Measurements from ENCODE around the gene TNS3.

TNS3 gene

GRCh38 chr7:47584536-47584895 lies 2.6 kb upstream of the TNS3 start:
- no peak overlapping the region for H4K91ac ChIP-seq (ENCODE audit: low read length)
- peaks cover 3% of the 10 kb centered on the region for H3K79me1 ChIP-seq (replicated peaks; ENCODE audit: low read length, poor library complexity, severe bottlenecking)
- H3K4ac ChIP-seq (ENCODE audit: low read depth in 1 of 2, low read length in 2 of 2), result no peak overlapping the region
- no peak for DNase-seq
- peaks cover 24% of the 10 kb centered on the region for H3K4me1 ChIP-seq (ENCODE audit: control insufficient read depth, insufficient read depth, low read depth, low read length)
- H3K18ac ChIP-seq (ENCODE audit: low read depth in 1 of 2, low read length in 2 of 2), result no peak overlapping the region
- no peak overlapping the region for H2BK15ac ChIP-seq (ENCODE audit: low read depth, poor library complexity, severe bottlenecking)
- H2BK12ac ChIP-seq (ENCODE audit: low read length in 2 of 2), result no peak overlapping the region
- peaks cover 6% of the 10 kb centered on the region for H3K9me3 ChIP-seq (ENCODE audit: control insufficient read depth, low read length)
- no CpG with 5 or more reads among the region's 2 CpGs for WGBS
- no peak overlapping the region for H3K27ac ChIP-seq (ENCODE audit: low read length, poor library complexity, severe bottlenecking)
- no peak overlapping the region for H3K4me2 ChIP-seq (ENCODE audit: low read length, poor library complexity, severe bottlenecking)
- H3K27me3 ChIP-seq (ENCODE audit: control insufficient read depth in 1 of 2, insufficient read depth in 1 of 2, low read length in 2 of 2), result peaks cover 0 to 52% of the 10 kb centered on the region in 2 experiments
- peak overlapping the region; percentile 38 for H2AK5ac ChIP-seq (ENCODE audit: low read length, severe bottlenecking)
- no peak overlapping the region for H3K4me3 ChIP-seq (ENCODE audit: insufficient read depth in 1 of 2, low read depth in 1 of 2, low read length in 2 of 2)
- H3K9ac ChIP-seq (ENCODE audit: low read length), result no peak overlapping the region
- H2AFZ ChIP-seq (ENCODE audit: low read depth, low read length), result no peak overlapping the region
- H3K14ac ChIP-seq (ENCODE audit: low read length in 2 of 2), result no peak overlapping the region
- H2BK120ac ChIP-seq (ENCODE audit: low read depth, low read length), result no peak overlapping the region
- H4K8ac ChIP-seq (ENCODE audit: low read length), result no peak overlapping the region
- no peak overlapping the region for H2BK5ac ChIP-seq (ENCODE audit: low read depth, low read length, poor library complexity, severe bottlenecking)
- no peaks in the 10 kb centered on the region for H3K36me3 ChIP-seq (ENCODE audit: control insufficient read depth in 1 of 2, insufficient read depth in 2 of 2, low read depth in 1 of 2, low read length in 2 of 2)
- H3K23ac ChIP-seq (ENCODE audit: low read length in 2 of 2), result no peak overlapping the region

- Histone ChIP-seq H2AK5ac (ENCODE audit: low read length, severe bottlenecking) (no peak overlapping the region), H3K4me1 (ENCODE audit: control insufficient read depth, insufficient read depth, low read depth, low read length) (peaks cover 27% of the 10 kb centered on the region), H3K14ac (ENCODE audit: low read length in 2 of 2) (peak overlapping the region in 1 of 2 experiments; percentile 72), H2AFZ (ENCODE audit: low read depth, low read length) (no peak overlapping the region), H2BK12ac (ENCODE audit: low read length in 2 of 2) (peak overlapping the region; percentile 15 to 92), H3K27ac (ENCODE audit: low read length, poor library complexity, severe bottlenecking) (no peak overlapping the region), H3K9me3 (ENCODE audit: control insufficient read depth, low read length) (peaks cover 6% of the 10 kb centered on the region), H4K8ac (ENCODE audit: low read length) (peak overlapping the region; percentile 67), H2BK15ac (ENCODE audit: low read depth, poor library complexity, severe bottlenecking) (peak overlapping the region; percentile 54), H3K18ac (ENCODE audit: low read depth in 1 of 2, low read length in 2 of 2) (peak overlapping the region; percentile 75 to 97), H3K23ac (ENCODE audit: low read length in 2 of 2) (peak overlapping the region in 1 of 2 experiments; percentile 57), H4K91ac (ENCODE audit: low read length) (peak overlapping the region; percentile 82), H3K4me3 (ENCODE audit: insufficient read depth in 1 of 2, low read depth in 1 of 2, low read length in 2 of 2) (no peak overlapping the region), H2BK120ac (ENCODE audit: low read depth, low read length) (peak overlapping the region; percentile 50), H3K9ac (ENCODE audit: low read length) (no peak overlapping the region), H2BK5ac (ENCODE audit: low read depth, low read length, poor library complexity, severe bottlenecking) (no peak overlapping the region), H3K27me3 (ENCODE audit: control insufficient read depth in 1 of 2, insufficient read depth in 1 of 2, low read length in 2 of 2) (peaks cover 0 to 53% of the 10 kb centered on the region in 2 experiments), H3K4ac (ENCODE audit: low read depth in 1 of 2, low read length in 2 of 2) (peak overlapping the region; percentile 27 to 71), H3K4me2 (ENCODE audit: low read length, poor library complexity, severe bottlenecking) (no peak overlapping the region), H3K36me3 (ENCODE audit: control insufficient read depth in 1 of 2, insufficient read depth in 2 of 2, low read depth in 1 of 2, low read length in 2 of 2) (no peaks in the 10 kb centered on the region), H3K79me1 (replicated peaks; ENCODE audit: low read length, poor library complexity, severe bottlenecking) (peaks cover 7% of the 10 kb centered on the region)
- WGBS, result 95% methylated on average over 11 of the region's 11 CpGs
- DNase-seq, result no peak
Observed at GRCh38 chr7:47583739-47584535, 2.0 kb upstream of the TNS3 start.

GRCh38 chr7:47582764-47583738 lies 1.1 kb upstream of the TNS3 start:
- Histone ChIP-seq H3K18ac (ENCODE audit: low read depth in 1 of 2, low read length in 2 of 2) (peak overlapping the region; percentile 75 to 97), H4K8ac (ENCODE audit: low read length) (peak overlapping the region; percentile 89), H3K79me1 (replicated peaks; ENCODE audit: low read length, poor library complexity, severe bottlenecking) (peaks cover 7% of the 10 kb centered on the region), H3K23ac (ENCODE audit: low read length in 2 of 2) (peak overlapping the region in 1 of 2 experiments; percentile 57), H3K14ac (ENCODE audit: low read length in 2 of 2) (peak overlapping the region in 1 of 2 experiments; percentile 72), H3K4ac (ENCODE audit: low read depth in 1 of 2, low read length in 2 of 2) (peak overlapping the region; percentile 52 to 99), H3K27me3 (ENCODE audit: control insufficient read depth in 1 of 2, insufficient read depth in 1 of 2, low read length in 2 of 2) (peaks cover 0 to 53% of the 10 kb centered on the region in 2 experiments), H3K4me2 (ENCODE audit: low read length, poor library complexity, severe bottlenecking) (no peak overlapping the region), H3K4me3 (ENCODE audit: insufficient read depth in 1 of 2, low read depth in 1 of 2, low read length in 2 of 2) (no peak overlapping the region), H3K4me1 (ENCODE audit: control insufficient read depth, insufficient read depth, low read depth, low read length) (peaks cover 32% of the 10 kb centered on the region), H2BK5ac (ENCODE audit: low read depth, low read length, poor library complexity, severe bottlenecking) (no peak overlapping the region), H2BK15ac (ENCODE audit: low read depth, poor library complexity, severe bottlenecking) (no peak overlapping the region), H3K36me3 (ENCODE audit: control insufficient read depth in 1 of 2, insufficient read depth in 2 of 2, low read depth in 1 of 2, low read length in 2 of 2) (peaks cover 0 to 3% of the 10 kb centered on the region in 2 experiments), H4K91ac (ENCODE audit: low read length) (peak overlapping the region; percentile 99), H3K9ac (ENCODE audit: low read length) (no peak overlapping the region), H2BK12ac (ENCODE audit: low read length in 2 of 2) (peak overlapping the region; percentile 92 to 95), H3K27ac (ENCODE audit: low read length, poor library complexity, severe bottlenecking) (no peak overlapping the region), H2BK120ac (ENCODE audit: low read depth, low read length) (peak overlapping the region; percentile 99), H2AK5ac (ENCODE audit: low read length, severe bottlenecking) (peak overlapping the region; percentile 60), H2AFZ (ENCODE audit: low read depth, low read length) (no peak overlapping the region), H3K9me3 (ENCODE audit: control insufficient read depth, low read length) (peaks cover 6% of the 10 kb centered on the region)
- DNase-seq, result no peak
- 85% methylated on average over 15 of the region's 15 CpGs for WGBS

Data from mesenchymal stem cell (in vitro differentiated cells and primary cell).